Muscle layer of colon (tissue), 2 donors: ENCODE data around the gene SLC6A1.
"Not testable (repeated sequence)": the region's sequence is repeated elsewhere in the genome, so short reads cannot be mapped to it uniquely, and the experiment has no call there.

Source experiments
- H3K27ac ChIP-seq: one replicate; pipeline ENCODE4 v1.7.0; 2013; ENCODE audit warnings: low read depth, mild to moderate bottlenecking, low read length, moderate library complexity
- H3K27me3 ChIP-seq, 2 donors: one replicate each; pipeline ENCODE4 v1.7.0; 2013; ENCODE audit warnings: low read length in 2 of 2, mild to moderate bottlenecking in 2 of 2; ENCODE audit not compliant: insufficient read depth in 2 of 2, control insufficient read depth in 1 of 2
- H3K36me3 ChIP-seq: one replicate; pipeline ENCODE4 v1.7.0; 2013; ENCODE audit warnings: mild to moderate bottlenecking, low read length; ENCODE audit not compliant: insufficient read depth
- H3K4me1 ChIP-seq: one replicate; pipeline ENCODE4 v1.7.0; 2013; ENCODE audit warnings: mild to moderate bottlenecking, low read length; ENCODE audit not compliant: insufficient read depth
- H3K4me3 ChIP-seq, 2 donors: one replicate each; pipeline ENCODE4 v1.7.0; 2013; ENCODE audit warnings: low read length in 2 of 2, low read depth in 1 of 2, mild to moderate bottlenecking in 1 of 2, moderate library complexity in 1 of 2
- H3K9ac ChIP-seq: one replicate; pipeline ENCODE4 v1.7.0; 2013; ENCODE audit warnings: low read length
- H3K9me3 ChIP-seq: one replicate; pipeline ENCODE4 v1.7.0; 2013; ENCODE audit warnings: mild to moderate bottlenecking, low read length
- donor health status: abdominal sarcoma.
- donor health status: Adenocarcinoma of cecum.

Gene SLC6A1

GRCh38 chr3:11074011-11074410 is 81.5 kb downstream of the SLC6A1 start:
- H3K4me1 ChIP-seq, result no peaks in the 10 kb centered on the region
- H3K4me3 ChIP-seq, result no peak overlapping the region
- no peaks in the 10 kb centered on the region for H3K36me3 ChIP-seq
- no peak overlapping the region for H3K27ac ChIP-seq
- H3K9me3 ChIP-seq, result no peaks in the 10 kb centered on the region
- H3K9ac ChIP-seq, result no peak overlapping the region
- no peaks in the 10 kb centered on the region for H3K27me3 ChIP-seq

GRCh38 chr3:11074451-11074850 is 81.9 kb downstream of the SLC6A1 start:
- Histone ChIP-seq H3K27me3 (no peaks in the 10 kb centered on the region), H3K36me3 (no peaks in the 10 kb centered on the region), H3K9ac (no peak overlapping the region), H3K27ac (no peak overlapping the region), H3K9me3 (no peaks in the 10 kb centered on the region), H3K4me3 (no peak overlapping the region), H3K4me1 (no peaks in the 10 kb centered on the region)

DNA sequence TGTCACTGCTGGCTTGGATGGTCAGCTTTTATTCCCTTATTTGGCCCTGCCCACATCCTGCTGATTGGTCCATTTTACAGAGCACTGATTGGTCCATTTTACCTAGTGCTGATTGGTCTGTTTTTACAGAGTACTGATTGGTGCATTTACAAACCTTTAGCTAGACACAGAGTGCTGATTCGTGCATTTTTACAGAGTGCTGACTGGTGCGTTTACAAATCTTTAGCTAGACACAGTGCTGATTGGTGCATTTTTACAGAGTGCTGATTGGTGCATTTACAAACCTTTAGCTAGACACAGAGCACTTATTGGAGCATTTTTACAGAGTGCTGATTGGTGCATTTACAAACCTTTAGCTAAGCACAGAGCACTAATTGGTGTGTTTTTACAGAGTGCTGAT is 82.6 kb downstream of the SLC6A1 start:
- not testable (repeated sequence) for H3K27me3 ChIP-seq, H3K9ac ChIP-seq, H3K27ac ChIP-seq, H3K9me3 ChIP-seq, H3K4me1 ChIP-seq, H3K4me3 ChIP-seq, H3K36me3 ChIP-seq

GRCh38 chr3:11076711-11077110 is 84.2 kb downstream of the SLC6A1 start:
- Histone ChIP-seq H3K4me1 (no peaks in the 10 kb centered on the region), H3K9ac (no peak overlapping the region), H3K27ac (no peak overlapping the region), H3K9me3 (no peaks in the 10 kb centered on the region), H3K36me3 (no peaks in the 10 kb centered on the region), H3K4me3 (no peak overlapping the region), H3K27me3 (no peaks in the 10 kb centered on the region)

DNA sequence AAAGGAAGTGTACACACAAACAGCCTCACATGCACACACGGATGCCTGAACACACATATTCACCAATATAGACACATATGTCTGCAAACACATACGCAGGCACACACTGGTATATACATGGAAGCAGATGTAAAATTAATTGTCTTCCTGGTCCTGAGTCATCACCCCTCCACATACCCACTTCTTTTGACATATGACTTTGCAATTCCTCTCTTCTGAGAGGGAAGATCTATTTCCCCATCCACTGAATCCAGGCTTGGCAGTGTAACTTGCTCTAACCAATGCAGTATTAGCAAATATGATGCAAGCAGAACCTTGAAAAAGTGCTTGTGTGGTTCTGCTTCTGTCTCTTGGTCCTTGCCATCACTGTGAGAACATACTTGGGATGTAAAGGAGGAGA is 84.9 kb downstream of the SLC6A1 start:
- H3K27me3 ChIP-seq, result no peaks in the 10 kb centered on the region
- no peaks in the 10 kb centered on the region for H3K36me3 ChIP-seq
- no peak overlapping the region for H3K27ac ChIP-seq
- H3K9ac ChIP-seq, result no peak overlapping the region
- H3K9me3 ChIP-seq, result no peaks in the 10 kb centered on the region
- no peak overlapping the region for H3K4me3 ChIP-seq
- no peaks in the 10 kb centered on the region for H3K4me1 ChIP-seq

DNA sequence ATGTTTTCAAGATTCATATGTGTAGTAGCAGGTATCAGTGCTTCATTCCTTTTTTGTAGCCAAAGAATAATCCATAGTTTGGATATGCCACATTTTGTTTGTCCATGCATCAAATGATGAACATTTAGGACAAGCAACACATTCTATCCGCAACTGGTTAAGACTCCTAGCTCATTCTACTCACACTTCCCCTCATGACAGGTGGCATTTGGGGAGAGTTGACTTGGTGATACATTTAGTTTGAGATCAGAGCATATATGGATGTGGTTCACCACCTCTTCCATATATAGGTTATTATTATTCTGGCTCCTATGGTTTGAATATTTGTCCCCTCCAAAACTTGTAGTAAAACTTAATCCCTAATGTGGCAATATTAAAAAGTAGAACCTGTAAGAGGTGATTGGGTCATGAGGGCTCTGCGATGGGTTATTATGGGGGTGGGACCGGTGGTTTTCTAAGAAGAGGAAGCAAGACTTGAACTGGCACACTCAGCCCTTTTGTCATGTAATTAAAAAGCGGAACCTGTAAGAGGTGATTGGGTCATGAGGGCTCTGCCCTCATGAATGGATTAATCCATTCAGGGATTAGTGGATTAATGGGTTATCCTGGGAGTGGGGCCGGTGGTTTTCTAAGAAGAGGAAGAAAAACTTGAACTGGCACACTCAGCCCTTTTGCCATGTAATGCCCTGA is 86.4 kb downstream of the SLC6A1 start:
- H3K9me3 ChIP-seq, result no peaks in the 10 kb centered on the region
- no peak overlapping the region for H3K9ac ChIP-seq
- H3K36me3 ChIP-seq, result no peaks in the 10 kb centered on the region
- H3K27me3 ChIP-seq, result no peaks in the 10 kb centered on the region
- H3K4me3 ChIP-seq, result no peak overlapping the region
- no peak overlapping the region for H3K27ac ChIP-seq
- H3K4me1 ChIP-seq, result no peaks in the 10 kb centered on the region

GRCh38 chr3:11080492-11080891 is 87.9 kb downstream of the SLC6A1 start:
- H3K4me1 ChIP-seq, result no peaks in the 10 kb centered on the region
- H3K9ac ChIP-seq, result no peak overlapping the region
- H3K9me3 ChIP-seq, result no peaks in the 10 kb centered on the region
- H3K27ac ChIP-seq, result no peak overlapping the region
- no peaks in the 10 kb centered on the region for H3K36me3 ChIP-seq
- H3K27me3 ChIP-seq, result no peaks in the 10 kb centered on the region
- no peak overlapping the region for H3K4me3 ChIP-seq

- H3K36me3 ChIP-seq, result no peaks in the 10 kb centered on the region
- H3K9me3 ChIP-seq, result no peaks in the 10 kb centered on the region
- no peak overlapping the region for H3K27ac ChIP-seq
- no peak overlapping the region for H3K4me3 ChIP-seq
- no peak overlapping the region for H3K9ac ChIP-seq
- no peaks in the 10 kb centered on the region for H3K27me3 ChIP-seq
- H3K4me1 ChIP-seq, result no peaks in the 10 kb centered on the region
Observed at GRCh38 chr3:11084098-11084497, 91.5 kb downstream of the SLC6A1 start.

- Histone ChIP-seq H3K9ac (no peak overlapping the region), H3K9me3 (no peaks in the 10 kb centered on the region), H3K4me1 (no peaks in the 10 kb centered on the region), H3K27ac (no peak overlapping the region), H3K4me3 (no peak overlapping the region), H3K27me3 (no peaks in the 10 kb centered on the region), H3K36me3 (no peaks in the 10 kb centered on the region)
Observed at GRCh38 chr3:11084677-11085076, 92.1 kb downstream of the SLC6A1 start.

DNA sequence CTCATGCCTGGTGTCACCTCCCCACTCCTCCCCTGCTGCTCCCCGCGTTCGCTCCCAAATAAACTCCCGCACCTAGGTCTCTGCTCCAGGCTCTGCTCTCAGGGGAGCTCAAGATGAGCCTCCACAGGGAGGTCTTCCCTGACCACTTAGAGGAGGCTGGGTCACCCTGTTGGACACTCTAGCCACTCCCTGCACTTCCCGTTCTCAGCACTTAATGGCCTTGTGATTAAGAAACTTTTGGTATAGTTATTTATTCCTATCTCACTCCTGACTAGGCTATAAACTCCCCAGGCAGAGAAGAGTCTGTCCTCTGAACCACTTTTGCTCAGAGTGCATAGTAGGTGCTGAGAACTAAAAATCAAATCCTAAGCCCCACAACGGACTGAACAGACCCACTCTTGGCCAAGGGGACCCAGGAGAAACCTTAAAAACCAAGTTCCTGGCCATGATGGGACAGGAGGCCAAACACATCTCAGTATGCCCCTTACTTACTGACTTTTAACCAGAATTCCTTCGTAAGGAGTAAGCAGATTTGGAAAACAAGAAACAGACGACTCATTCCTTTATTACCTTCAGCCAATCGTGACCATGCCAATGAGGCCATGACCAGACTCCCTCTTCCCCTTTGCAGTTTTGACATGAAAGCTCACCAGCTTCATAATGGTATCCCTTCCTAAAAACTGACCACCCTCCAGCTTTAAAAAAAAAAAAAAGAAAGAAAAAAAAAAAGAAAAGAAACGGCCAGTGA is 92.7 kb downstream of the SLC6A1 start:
- H3K9me3 ChIP-seq, result no peaks in the 10 kb centered on the region
- no peaks in the 10 kb centered on the region for H3K27me3 ChIP-seq
- no peaks in the 10 kb centered on the region for H3K4me1 ChIP-seq
- no peak overlapping the region for H3K4me3 ChIP-seq
- no peaks in the 10 kb centered on the region for H3K36me3 ChIP-seq
- no peak overlapping the region for H3K27ac ChIP-seq
- H3K9ac ChIP-seq, result no peak overlapping the region

GRCh38 chr3:11086856-11087255 is 94.3 kb downstream of the SLC6A1 start:
- peaks cover 7% of the 10 kb centered on the region for H3K4me1 ChIP-seq
- no peak overlapping the region for H3K4me3 ChIP-seq
- H3K27me3 ChIP-seq, result no peaks in the 10 kb centered on the region
- no peaks in the 10 kb centered on the region for H3K36me3 ChIP-seq
- H3K27ac ChIP-seq, result no peak overlapping the region
- H3K9ac ChIP-seq, result no peak overlapping the region
- no peaks in the 10 kb centered on the region for H3K9me3 ChIP-seq

DNA sequence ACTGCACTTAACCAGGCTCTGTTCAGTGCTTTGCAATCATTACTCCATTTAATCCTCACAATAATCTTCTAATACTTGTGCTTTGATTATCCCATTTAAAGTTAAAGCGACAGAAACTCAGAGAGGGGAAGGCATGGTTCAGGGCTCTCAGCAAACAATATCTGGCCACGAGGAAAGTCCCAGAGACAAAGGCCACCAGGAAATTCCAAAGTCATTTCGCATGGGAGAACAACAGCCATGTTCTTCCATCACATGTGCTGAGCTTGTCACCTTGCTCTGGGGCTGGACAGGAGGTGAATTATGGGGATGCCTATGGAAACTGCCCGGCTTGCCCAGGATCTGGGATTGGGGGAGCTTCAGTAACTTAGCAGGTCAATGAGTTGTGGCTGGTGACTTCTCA is 95.5 kb downstream of the SLC6A1 start:
- Histone ChIP-seq H3K4me1 (peaks cover 7% of the 10 kb centered on the region), H3K9me3 (no peaks in the 10 kb centered on the region), H3K9ac (no peak overlapping the region), H3K4me3 (no peak overlapping the region), H3K36me3 (no peaks in the 10 kb centered on the region), H3K27me3 (no peaks in the 10 kb centered on the region), H3K27ac (no peak overlapping the region)
